NCI-H226 (cell line): Measurements from ENCODE around the gene CHI3L1.

Source experiments
- DNase-seq: peaks from one replicate; pipeline ENCODE4 v3.0.0-alpha.2; 2015

Gene CHI3L1

DNA sequence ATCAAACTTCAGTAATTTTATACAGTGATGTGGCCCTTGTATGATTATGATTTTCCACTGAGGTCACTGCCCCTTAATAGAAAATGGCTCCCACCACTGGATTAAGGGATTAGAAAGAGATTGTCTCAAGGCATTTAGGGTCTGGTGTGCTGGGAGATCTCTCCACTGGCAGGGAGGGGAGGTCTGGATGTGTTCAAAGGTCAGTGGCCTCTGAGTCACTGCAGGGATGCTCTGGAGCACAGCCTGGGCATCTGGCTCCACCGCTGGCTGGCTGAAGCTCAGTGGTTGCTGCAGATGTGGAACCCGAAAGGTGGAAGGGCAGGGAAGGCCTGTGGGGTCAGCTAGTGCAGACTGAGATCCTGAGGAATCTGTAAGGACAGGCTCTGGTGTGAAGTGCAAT is 18.3 kb upstream of the CHI3L1 start:
- no peak for DNase-seq

DNA sequence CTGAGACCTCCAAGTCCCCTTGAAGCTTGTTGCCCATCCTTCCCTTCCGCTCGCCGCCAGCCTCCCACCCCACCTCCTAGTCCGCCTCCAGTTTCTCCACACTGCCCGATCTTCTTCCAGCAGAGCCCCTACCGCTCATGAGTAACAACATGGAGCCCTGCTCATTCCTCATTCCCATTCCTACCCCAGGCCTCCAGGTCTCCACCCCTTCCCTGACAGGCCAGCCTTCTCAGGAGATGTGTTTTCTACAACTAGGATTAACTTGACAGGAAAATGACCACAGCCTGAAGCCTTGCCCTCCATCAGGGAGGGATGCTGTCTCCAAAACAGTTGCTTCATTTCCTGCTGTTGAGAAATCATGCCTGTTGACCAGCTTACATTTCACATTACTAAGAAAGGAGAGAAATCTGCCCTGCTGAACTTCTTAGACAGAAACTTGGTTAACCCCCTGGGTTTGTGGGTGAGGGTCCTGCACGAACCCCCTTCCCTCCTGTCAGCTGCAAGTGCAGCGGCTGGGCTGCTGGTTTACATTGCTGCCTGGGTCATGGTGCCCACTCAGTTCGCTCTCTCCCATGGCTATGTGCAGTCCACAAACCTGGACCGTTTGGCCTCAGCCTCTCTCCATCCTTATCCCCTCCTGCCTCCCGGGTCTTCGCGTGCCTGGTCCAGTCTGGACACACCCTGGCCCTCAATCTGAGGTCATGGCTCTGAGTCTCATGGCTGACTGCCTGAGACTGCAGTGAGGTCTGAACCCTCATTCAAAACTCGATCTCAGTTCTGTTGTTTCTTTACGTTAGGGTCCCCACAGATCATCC is 16.1 kb upstream of the CHI3L1 start:
- DNase-seq, result peak; percentile 97

DNA sequence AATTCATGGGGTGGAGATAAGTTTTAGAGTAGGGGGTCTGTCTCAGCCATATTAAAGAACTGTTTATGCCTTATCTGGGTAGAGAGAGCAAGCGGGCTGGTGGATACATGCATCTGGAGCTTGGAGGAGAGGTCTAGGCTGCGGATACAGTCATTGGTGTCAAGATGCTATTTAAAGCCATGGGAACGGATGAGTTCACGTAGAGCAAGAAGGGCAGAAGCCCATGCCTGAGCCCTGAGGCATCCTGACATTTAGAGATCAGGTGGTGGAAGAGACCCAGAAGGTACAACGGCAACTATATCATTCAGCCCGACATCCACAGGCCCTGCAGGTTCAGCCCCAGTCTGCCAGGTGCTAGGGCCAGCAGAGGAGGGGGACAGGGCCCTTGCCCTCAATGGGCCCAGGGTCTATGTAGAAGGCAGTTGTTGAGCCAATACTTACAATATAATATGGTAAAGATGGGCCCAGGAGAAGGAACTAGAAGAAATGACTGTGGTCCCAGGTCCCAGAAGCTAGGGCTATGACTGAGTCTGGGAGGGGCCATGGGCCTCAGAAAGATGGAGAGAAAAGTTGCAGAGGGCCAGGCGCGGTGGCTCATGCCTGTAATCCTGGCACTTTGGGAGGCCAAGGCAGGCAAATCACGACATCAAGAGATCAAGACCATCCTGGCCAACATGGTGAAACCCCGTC is 15.2 kb upstream of the CHI3L1 start:
- no peak for DNase-seq

DNA sequence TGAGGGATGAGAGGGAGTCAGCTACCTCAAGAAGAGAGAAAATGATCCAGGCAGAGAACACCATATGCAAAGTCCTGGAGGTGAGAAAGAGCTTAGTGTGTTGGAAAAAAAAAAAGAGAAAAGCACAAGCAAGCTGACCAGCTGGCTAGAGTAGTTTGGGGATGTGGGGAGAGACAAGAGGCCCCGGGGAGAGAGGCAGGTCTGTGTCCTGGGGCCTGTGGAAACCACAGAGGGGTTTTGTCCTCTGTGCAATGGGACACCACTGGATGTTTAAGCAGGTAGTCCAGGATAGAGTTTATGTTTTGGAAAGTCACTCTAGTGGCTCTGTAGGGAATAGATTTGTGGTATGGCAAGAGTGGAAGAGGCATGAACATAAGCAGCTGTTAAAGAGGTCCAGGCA is 14.4 kb upstream of the CHI3L1 start:
- no peak for DNase-seq

DNA sequence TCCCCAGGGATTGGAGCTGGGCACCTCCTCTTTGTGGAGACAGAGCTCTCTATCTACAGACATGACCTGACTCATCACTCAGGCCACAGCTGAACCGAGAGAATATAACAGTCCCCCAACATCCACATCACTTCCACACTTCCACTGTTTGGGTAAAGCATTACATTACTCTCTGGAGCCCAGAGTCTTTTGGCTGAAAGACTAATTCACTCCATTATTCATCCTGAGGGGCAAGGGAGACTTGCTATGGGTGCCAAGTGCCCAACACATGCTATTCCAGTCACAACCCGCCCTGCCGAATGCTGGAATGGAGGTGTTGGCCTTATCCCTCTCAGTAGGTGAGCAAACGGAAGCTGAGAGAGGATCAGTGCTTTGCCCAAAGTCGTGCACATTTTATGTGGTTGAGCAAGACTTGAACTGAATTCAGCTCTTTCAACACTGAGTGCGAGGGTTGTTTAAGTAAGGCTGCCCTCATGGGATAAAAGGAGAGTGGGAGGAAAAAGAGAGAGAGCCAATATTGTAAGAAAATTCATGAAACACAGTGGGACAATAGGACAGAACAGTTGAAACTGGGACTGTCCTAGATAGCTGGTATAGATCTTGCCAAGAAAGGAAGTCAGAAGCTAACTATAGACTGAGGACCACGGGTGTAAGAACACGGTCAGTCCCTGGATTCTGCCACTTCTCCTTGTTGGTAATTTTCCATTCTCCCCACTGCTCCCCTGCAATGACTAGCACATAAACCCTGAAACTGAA is 13.5 kb upstream of the CHI3L1 start:
- peak; percentile 82 for DNase-seq

DNA sequence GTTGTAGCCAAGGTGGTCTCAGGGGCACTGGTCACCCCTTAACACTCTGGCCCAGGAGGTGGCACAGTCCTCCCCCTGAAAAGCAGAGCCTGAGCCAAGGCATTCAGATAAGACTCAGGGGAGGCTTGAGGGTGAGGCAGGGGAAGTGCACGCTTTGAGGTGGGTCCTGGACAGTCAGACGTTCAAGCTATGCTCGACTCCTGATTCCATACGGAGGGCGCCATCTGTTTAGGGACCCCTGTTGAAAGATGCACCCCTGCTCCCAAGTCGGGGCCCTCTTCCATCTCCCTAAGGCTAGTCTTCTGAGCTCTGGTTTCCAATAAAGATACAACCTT is 12.9 kb upstream of the CHI3L1 start:
- DNase-seq, result no peak

DNA sequence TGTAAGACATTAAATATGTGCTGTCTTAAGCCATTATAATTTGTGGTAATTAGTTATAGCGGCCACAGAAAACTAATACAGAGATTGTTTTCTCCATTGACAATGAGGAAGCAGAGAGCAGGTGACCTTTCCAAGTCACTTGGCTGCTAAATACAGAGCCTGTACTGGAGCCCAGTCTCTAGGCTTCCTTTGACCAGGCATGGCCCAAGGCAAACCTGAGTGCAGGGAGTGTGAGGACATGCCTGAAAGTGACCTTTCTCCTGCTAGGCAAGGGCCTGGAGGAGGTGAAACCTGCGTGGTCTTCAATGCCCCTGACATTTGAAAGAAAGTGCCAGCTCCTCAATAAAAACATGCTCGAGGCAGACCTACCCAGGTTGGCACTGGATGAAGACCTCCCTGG is 12.5 kb upstream of the CHI3L1 start:
- no peak for DNase-seq

DNA sequence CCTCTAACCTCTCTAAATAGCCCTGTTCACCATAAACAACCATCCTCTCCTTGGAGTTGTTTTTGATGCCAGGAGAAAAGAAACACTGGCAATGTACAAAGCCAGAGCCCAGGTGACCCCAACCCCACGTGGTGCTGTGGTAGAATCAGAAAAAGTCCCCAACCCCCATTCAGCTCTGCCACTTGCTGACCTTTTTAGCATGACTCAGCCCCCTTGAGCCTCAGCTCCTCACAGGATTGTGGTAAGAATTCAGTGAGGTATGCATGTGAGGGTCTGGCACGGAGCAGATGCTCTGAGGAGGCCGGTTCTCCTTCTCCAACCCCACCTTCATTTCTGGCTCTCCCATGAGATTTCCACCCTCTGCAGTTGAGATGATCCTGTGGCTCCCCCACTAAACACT is 11.1 kb upstream of the CHI3L1 start:
- peak; percentile 79 for DNase-seq

DNA sequence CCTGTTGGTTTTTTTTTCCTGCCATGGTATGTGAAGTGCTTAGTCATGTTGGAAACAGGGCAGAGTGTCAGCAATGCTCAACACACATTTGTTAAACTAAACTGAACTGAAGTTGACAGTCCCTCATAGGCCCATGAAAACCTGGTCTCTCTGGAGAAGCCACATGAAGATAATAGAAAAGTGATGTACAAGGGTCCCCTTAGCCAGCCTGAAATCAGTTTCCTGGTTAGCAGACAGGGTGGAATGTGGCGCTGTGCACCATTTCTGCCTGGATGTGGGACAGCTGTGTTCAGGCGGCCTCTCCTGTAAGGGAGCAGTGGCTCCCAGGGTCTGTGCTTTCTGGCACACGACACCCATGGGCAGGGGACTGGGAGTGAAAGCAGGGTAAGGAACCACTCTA is 9.9 kb upstream of the CHI3L1 start:
- no peak for DNase-seq

DNA sequence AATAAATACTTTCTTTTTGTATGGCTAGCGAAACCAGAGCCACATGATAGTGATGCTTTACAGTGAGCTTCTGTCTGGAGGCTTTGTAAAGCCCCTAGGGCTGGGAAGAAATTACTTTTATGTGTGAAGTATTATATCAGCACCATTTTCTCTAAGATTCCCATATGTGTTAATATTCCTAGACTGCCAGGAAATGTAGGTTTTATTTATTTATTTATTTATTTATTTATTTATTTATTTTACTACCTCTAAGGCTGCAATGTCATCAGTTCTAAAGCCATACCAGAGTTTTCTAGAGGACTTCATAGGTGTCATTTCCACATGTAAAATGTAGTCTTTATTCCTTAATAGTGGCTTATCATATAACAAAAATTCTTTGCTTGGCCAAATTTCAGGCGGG is 4.4 kb upstream of the CHI3L1 start:
- DNase-seq, result no peak

DNA sequence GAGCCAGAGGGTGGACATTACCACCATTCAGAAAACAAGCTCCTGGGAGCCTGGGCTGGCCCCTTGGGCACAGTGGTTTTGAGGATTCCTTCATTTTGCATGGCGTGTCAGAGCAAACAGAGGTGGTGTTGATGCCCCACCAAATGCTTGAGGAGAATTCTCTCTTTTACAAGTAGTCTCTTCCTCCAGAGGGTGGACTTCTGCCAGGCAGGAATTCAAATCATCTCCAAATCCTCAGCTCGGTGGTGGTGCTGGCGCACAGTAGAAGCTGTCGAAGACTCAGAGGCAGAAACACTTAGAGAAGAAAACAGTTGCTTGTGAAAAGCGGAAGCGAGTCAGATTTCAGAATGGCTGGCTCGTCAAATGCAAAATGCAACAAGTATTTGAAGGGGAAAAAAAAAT is 3.4 kb upstream of the CHI3L1 start:
- no peak for DNase-seq

DNA sequence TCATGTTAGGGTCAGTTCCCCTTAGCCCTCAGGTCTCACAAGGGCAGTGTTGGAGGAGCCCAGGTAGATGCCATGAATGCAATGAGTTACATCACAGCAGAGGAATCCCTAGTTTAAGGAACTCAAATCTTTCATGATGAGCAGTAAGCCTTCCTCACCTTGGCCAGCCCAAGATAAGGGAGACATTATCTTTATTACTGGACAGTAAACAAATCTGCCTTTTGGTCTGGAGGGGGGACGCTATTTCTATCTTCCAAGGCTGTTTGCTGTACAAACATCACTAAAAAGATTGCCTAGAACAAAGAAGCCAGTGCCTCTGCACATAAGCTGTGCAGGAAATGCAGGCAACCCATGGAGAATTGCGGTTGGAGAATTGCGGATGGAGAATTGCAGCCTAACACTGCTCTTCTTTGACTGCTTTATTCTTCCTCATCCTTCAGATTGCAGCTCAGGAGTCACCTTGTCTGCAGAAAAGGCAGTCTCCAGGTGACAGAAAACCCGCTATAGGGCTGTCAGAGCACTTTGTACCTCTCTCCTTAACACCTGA is 2.3 kb upstream of the CHI3L1 start:
- DNase-seq, result no peak

DNA sequence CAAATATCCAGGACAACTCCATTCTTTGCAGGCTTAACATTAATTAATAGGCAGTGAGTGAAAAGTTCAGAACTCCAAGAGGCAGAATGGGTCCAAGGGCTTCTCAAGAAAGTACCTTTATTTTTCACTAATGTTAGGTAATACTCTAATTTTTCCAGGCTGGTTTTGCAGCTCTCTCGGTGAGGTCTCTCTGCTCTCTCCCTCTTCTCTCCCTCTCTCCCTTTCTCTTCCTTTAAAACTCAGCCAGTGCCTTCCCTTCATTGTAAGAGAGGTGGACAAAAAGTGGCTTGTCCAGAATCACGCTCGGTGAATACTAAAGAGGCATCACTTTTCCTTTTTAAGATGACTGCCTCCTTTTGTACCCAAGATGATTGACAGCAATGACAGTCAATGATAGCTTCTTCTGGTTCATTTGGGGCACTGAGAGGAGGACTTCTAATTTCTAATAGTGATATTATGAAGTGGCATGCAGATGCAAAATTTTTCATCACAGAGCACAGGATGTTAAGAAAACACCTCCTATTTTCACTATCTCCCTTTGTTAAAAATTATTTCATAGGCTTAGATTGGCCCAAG is 1.3 kb upstream of the CHI3L1 start:
- DNase-seq, result no peak

DNA sequence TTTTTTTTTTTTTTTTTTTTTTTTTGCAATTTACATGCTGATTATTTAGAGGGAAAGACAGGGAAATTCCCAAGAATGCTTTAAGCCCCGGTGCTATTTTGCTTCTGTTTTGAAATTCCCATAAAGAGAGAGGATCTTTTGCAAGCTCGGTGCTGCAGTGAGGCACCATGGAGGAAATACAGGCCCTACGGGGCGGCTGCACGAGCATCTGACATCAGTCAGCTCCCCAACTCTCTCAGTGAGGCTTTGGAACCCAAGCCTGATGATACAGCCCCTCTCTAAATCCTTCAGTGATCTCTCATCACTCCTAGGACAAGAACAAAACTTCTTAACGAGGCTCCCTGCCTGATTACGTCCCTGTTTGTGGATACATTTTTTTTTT is 791 bp upstream of the CHI3L1 start:
- DNase-seq, result no peak

DNA sequence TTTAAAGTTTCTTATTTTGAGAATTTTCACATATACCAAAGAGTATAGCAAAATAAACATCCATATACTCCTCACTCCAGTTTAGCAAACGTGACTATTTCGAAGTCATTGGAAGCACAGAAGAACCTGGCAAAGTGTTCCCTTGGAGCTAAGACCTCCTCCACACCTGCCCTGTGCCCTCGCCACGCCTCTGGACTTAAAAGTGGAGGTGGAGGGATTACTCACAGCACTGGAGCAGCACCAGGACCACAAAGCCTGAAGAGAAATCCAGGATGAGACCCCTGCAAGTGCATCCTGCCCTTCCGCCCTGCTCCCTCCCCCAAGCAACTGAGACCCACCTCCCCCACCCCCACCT is 436 bp downstream of the CHI3L1 start:
- DNase-seq, result no peak

DNA sequence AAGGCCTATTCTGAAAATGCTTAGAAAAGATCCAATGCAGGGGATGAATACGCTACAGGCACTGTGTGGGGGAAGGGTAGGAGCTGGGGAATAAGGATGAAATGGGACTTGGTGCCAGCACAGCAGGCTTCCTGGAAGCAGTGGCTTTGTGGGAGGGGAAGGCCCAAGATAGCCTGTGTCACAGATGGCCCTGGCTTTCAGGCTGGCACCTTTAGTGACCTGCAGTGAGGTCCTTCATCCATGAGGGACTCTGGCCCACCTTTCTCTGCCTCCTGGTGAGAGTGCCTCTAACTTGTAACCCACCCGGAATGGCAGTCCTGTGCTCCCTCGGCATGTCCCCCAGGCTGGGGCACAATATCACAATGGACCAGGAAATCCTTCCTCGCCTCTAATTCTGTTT is 919 bp downstream of the CHI3L1 start:
- no peak for DNase-seq

DNA sequence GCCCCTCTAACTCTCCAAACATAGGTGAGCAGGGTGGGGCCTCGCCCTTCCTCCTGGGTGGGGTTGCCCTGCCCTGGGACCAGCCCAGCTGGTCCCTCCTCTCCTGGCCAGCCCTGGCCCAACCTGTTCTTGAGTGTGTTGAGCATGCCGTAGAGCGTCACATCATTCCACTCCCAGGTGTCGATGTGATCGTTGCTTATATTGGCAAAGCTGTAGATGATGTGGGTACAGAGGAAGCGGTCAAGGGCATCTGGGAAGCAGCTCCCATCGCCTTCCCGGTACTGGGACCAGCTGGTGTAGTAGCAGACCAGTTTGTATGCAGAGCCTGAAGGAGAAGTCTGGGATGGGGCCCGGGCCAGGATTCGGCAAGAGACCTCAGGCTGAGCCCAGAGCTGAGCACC is 1.4 kb downstream of the CHI3L1 start:
- DNase-seq, result no peak

DNA sequence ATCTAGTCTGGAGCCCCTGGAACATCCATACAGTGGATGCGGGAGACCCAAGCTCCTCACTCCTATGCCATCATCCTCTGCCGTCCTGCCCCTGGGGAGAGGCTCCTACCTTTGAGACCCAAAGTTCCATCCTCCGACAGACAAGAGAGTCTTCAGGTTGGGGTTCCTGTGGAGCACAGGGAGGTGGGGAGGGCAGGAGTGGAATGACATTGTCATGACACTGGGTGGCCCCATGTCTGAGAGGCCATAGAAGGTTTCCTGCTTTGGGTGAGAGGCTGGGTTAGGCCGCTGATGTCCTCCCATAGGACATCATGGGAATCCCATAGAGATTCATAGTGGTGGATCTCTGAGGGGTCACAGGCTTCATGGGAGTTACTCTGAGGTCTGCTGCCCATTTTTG is 2.0 kb downstream of the CHI3L1 start:
- DNase-seq, result no peak

DNA sequence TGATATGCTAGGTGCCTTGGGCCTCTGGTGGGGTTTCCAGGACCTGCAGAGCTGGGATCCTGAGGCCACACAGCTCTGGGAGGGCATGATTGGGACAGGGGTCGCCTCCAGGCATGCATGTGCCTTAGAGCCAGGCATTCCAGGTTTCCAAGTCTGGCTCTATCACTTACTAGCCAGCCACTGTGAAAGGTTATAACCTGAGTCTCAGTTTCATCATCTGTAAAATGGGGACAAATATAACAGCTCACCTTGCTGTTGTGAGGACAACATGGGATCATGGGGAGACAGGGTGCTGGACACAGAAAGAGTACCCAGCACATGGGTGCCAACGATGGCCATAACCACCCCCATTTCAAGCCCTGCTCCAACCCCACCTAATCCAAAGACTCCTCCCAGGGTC is 2.7 kb downstream of the CHI3L1 start:
- no peak for DNase-seq

DNA sequence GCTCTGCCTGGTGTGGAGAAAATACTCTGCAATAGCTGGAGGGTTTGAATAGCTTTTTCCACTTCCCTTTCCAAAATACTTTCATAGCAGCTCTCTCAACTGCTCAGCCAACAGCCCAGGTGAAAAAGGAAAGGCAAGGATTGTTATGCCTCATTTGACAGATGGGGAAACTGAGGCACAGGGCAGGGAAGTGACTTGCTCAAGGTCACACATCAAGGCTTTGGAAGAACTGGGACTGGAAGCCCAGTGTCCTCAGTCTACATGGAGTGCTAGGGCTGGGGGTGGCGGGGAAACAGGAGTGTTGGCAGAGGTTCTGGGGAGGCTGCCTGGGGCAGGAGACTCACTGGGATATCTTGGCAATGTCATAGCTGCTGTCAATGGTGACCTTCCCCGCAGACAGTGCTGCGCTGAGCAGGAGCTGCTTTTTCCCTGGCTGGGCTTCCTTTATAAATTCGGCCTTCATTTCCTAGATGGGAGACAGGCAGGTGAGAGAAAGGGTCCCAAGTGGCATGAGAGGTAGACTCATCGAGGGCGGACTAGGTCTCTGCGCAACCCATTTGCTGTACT is 4.0 kb downstream of the CHI3L1 start:
- DNase-seq, result no peak

DNA sequence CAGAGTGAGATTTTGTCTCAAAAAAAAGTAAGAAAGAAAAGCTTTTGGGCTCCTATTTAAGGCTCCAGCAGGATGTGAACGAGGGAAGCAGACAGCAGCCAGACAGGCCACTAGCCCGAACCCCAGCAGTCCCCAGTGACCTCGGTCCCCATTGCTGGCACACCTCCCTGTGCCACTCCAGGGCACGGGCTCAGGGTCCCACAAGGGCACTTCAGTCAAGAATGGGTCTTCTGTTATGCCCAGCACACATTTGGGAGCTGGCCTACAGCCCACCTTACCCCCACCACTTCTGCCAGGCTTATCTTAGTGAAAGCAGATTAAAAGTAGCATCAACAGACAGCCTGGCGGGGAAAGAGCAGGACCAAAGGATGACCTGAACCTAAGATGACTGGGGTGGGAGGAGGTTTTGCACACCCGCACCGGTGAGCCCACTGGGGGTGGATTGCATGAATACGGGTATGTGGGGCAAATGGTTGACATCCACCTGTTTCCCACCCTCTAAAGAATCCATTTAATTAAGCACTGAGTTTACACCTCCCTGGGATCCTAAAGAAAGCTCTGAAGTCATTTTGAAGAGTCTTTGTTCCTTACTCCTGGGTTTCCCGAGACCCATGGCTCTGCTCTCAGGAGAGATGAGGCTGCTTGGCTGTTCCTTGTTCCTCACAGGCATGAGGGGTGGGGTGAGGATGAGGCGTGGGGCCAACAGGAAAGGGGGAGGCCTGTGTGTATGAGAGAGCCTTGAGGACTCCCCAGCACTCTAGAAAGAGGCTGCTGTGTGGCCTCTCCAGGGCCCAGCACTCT is 4.7 kb downstream of the CHI3L1 start:
- DNase-seq, result no peak

DNA sequence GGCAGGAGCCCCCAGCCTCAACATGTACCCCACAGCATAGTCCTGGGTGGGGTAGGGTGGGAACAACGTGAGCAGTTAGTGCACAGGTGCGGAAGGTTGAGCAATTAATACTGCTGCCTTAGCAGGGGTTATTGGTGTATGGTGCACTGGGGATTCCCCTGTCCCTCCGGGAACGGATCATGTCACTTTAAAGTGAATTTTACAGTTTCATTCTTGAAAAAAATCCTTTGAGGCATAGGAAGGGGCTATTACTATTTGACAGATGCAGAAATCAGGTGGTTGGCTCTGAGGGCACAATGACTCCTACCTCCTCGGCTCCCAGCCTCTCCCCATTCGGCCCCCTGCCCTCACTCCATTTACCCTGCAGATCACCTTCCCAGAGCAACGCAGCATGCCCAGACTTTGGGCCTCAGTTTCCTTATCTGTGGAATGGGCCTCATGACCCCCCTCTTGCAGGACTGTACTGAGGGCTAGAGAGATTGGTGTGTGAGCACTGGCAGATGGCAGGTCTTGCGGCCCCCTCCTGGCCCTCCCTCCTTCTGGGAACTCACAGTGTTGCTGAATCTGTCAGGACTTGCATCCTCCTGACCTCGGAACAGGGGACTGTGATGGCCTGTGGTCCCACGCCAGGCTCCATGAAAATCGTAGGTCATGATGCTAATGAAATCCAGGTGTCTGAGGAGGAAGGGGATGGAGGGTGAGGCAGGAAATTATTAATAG is 5.7 kb downstream of the CHI3L1 start:
- no peak for DNase-seq
